ENCODE results near the gene PIGX. TPM values are rescaled to one million over a fixed set of nuclear protein-coding genes. Genes with fewer than 3 reads are reported as not detected.

Gene PIGX
- total RNA-seq, 4 donors from 2014 or later, result 20.0 to 26.0 (median 22.7) TPM

GRCh38 chr3:196694202-196694638 lies 18.0 kb upstream of the PIGX start:
- TF ChIP-seq CTCF (IDR thresholded peaks at IDR 0.05; ENCODE audit: low read depth), result no peak

- no peak for TF ChIP-seq CTCF (IDR thresholded peaks at IDR 0.05; ENCODE audit: low read depth)
Measured at GRCh38 chr3:196694941-196695848, 17.0 kb upstream of the PIGX start.

GRCh38 chr3:196695849-196696226 lies 16.3 kb upstream of the PIGX start:
- TF ChIP-seq CTCF (IDR thresholded peaks at IDR 0.05; ENCODE audit: low read depth), result no peak

GRCh38 chr3:196697270-196697669 lies 14.9 kb upstream of the PIGX start:
- no peak for TF ChIP-seq CTCF (IDR thresholded peaks at IDR 0.05; ENCODE audit: low read depth)

- no peak for TF ChIP-seq CTCF (IDR thresholded peaks at IDR 0.05; ENCODE audit: low read depth)
Measured at GRCh38 chr3:196699749-196700148, 12.4 kb upstream of the PIGX start.

GRCh38 chr3:196700801-196701200 lies 11.4 kb upstream of the PIGX start:
- TF ChIP-seq CTCF (IDR thresholded peaks at IDR 0.05; ENCODE audit: low read depth), result no peak

GRCh38 chr3:196706327-196706726 lies 5.8 kb upstream of the PIGX start:
- TF ChIP-seq CTCF (IDR thresholded peaks at IDR 0.05; ENCODE audit: low read depth), result no peak

All from subcutaneous adipose tissue (tissue), 4 donors.